Activated CD8-positive, alpha-beta memory T cell treated with anti-CD3 and anti-CD28 coated beads for 4 hours (primary cell): ENCODE measurements around the gene KCTD21.

Experiments
- DNase-seq, 2 donors: peaks; one replicate each; pipeline ENCODE4 v3.0.0-alpha.2; 2020; ENCODE audit warnings: low read depth in 2 of 2

Gene KCTD21

GRCh38 chr11:78218707-78219492 lies 30.5 kb upstream of the KCTD21 start:
- DNase-seq, result no peak

- DNase-seq, result no peak
Measured at GRCh38 chr11:78217650-78218541, 29.5 kb upstream of the KCTD21 start.

- no peak for DNase-seq
Measured at GRCh38 chr11:78216571-78217287, 28.3 kb upstream of the KCTD21 start.

- DNase-seq, result no peak
Measured at GRCh38 chr11:78216021-78216420, 27.6 kb upstream of the KCTD21 start.

- DNase-seq, result no peak
Measured at GRCh38 chr11:78214331-78215194, 26.1 kb upstream of the KCTD21 start.

GRCh38 chr11:78213526-78214330 lies 25.3 kb upstream of the KCTD21 start:
- no peak for DNase-seq

GRCh38 chr11:78212586-78213371 lies 24.4 kb upstream of the KCTD21 start:
- DNase-seq, result no peak

- no peak for DNase-seq
Measured at GRCh38 chr11:78211565-78211964, 23.1 kb upstream of the KCTD21 start.

- no peak for DNase-seq
Measured at GRCh38 chr11:78210000-78210608, 21.7 kb upstream of the KCTD21 start.

- no peak for DNase-seq
Measured at GRCh38 chr11:78209478-78209877, 21.1 kb upstream of the KCTD21 start.

GRCh38 chr11:78208257-78209165 lies 20.1 kb upstream of the KCTD21 start:
- no peak for DNase-seq

GRCh38 chr11:78207532-78208256 lies 19.3 kb upstream of the KCTD21 start:
- no peak for DNase-seq

- DNase-seq, result no peak
Measured at GRCh38 chr11:78205691-78206090, 17.3 kb upstream of the KCTD21 start.

- no peak for DNase-seq
Measured at GRCh38 chr11:78205256-78205655, 16.8 kb upstream of the KCTD21 start.

GRCh38 chr11:78203184-78203583 lies 14.8 kb upstream of the KCTD21 start:
- DNase-seq, result peak in 1 of 2 donors; percentile 21

- DNase-seq, result peak in 1 of 2 donors; percentile 26
Measured at GRCh38 chr11:78202733-78203167, 14.3 kb upstream of the KCTD21 start.

GRCh38 chr11:78201096-78201818 lies 12.8 kb upstream of the KCTD21 start:
- no peak for DNase-seq
